GM21528 (cell line): ENCODE data around the gene KLHL12.
A peak's percentile ranks its signal among the peaks of the same experiment; 100 is the strongest.

ENCODE experiments used
- ATAC-seq: cut with Tn5 transposase; IDR thresholded peaks from one replicate; pipeline ENCODE4 v1.9.1; 2021; ENCODE audit warnings: mild to moderate bottlenecking, moderate library complexity; ENCODE audit not compliant: unreplicated experiment, low FRiP score

Gene KLHL12

GRCh38 chr1:202888531-202889360 is 38.3 kb downstream of the KLHL12 start, which contains the start of gene RABIF:
Gene RABIF, minus strand, starts transcription at chr1:202889149. Its CDS starts 51 bp downstream, at chr1:202889098.
- peak; percentile 90 for ATAC-seq

DNA sequence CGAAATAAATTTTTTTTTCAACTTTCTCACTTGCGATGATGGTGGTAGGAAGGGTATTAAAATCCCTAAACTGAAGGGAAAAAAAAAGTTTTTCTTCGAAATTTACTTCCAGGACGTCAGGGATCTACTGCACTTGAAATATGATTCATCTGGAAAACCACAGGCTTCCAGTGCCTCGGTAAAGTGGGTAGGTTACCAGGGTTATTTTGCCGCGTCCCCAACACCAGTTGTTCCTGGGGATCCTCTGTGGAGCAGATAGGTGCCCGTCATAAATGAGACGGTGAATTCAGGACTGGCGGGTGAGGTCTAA is 38.9 kb downstream of the KLHL12 start:
- ATAC-seq: no peak

GRCh38 chr1:202880961-202881460 is 46.0 kb downstream of the KLHL12 start:
- no peak for ATAC-seq

GRCh38 chr1:202880062-202880461 is 47.0 kb downstream of the KLHL12 start:
- ATAC-seq: no peak

GRCh38 chr1:202879128-202879527 is 47.9 kb downstream of the KLHL12 start:
- no peak for ATAC-seq

DNA sequence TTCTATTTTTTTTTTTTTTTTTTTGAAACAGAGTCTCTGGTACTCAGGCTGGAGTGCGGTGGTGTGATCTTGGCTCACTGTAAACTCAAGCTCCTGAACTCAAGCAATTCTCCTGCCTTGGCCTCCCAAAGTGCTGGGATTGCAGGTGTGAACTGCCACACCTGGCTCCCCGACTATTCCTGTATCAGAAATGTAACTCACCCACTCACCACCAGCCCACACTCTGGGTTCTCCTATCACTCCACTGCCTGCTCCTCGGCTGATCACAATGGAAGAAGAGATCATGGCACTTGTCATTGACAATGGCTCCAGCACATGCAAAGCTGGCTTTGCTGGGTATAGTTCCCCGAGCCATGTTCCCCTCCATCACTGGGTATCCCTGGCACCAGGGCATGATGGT is 54.0 kb downstream of the KLHL12 start:
- ATAC-seq: no peak

GRCh38 chr1:202871367-202871766 is 55.7 kb downstream of the KLHL12 start:
- no peak for ATAC-seq

GRCh38 chr1:202862679-202863560 is 64.1 kb downstream of the KLHL12 start:
- no peak for ATAC-seq

DNA sequence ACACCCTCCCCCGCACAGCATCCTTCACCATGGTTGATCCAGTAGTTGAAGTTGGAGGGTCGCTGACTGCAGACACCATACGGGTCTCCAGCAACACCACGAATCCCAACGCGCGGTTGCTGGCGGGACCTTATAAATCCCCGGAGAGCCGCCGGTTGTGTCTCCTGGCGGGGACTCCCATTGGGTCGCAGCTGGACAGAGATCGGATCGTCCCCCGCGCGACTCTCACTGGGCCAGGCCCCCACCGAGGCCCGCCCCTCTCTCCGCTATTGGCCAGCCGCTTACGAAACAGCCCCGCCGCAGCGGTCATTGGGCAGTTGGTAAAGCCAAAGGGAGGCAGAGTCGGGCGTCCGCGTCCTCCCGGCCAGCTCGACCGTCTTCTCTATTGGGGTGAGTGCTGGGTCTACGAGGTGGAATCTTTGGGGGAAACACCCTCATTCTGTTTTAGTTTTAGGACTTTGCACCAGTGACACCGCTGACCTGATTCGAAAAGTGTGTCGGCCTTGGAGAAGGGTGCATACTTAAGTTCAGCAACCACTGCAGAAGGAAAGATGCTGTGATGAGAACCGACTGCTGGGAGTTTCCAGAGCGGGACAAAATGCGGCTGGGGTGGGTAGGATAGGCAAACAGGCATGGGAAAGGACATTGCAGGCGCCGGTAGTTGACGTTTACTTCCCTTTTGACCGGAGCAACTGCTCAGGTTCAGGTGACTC is 65.5 kb downstream of the KLHL12 start:
- peak; percentile 69 for ATAC-seq

DNA sequence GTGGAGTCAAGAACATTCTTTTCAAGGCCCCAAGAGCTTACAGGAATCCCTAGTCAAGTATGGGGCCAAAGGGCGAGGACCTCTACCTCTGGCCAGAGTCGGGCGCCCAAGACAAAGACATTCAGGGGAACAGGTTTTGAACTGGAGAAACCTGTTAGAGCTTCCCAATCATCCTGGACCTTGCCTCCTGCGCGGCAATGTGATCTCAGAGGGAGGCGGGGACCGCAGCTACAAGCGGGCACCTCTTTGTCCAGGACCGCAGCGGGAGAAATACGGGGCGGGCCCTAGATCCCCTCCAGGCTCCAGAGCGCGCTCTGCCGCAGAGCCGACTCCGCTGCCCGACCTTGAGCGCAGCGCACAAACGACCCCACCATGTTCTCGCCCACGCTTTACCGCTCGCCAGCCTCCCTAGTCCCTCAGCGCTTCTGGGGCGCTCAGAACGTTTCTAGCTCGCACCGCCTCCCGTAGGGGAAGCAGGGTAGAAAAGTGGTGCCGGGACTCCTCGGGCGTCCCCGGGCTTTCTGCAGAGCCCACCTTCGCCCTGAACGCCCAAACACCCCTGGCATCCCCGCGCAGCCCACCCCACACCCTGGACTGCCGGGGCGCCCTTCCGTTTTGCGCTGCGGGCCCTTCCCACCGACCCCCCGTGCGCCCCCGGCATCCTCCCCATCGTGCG is 66.2 kb downstream of the KLHL12 start:
- no peak for ATAC-seq

- ATAC-seq: no peak
Measured at GRCh38 chr1:202858789-202859414, 68.1 kb downstream of the KLHL12 start.

DNA sequence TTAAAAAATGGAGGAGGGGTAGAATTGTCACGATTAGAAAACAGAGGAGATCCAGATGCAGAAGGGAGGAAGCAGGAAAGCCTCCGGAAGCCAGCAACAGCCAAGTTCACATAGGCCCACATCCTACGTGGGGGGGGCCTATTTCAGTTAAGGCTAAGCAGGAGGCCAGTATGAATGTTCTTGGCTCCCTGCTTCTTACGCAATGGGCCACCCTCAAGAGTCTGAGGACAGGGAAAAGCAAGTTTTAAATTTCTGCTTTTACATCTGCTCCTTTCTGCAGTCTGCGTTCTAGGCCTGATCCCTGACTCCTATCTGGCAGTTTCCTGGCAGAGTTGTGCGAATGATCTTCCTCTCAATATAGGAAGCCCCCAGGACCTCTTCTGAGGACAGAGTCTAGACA is 68.7 kb downstream of the KLHL12 start:
- ATAC-seq: no peak

DNA sequence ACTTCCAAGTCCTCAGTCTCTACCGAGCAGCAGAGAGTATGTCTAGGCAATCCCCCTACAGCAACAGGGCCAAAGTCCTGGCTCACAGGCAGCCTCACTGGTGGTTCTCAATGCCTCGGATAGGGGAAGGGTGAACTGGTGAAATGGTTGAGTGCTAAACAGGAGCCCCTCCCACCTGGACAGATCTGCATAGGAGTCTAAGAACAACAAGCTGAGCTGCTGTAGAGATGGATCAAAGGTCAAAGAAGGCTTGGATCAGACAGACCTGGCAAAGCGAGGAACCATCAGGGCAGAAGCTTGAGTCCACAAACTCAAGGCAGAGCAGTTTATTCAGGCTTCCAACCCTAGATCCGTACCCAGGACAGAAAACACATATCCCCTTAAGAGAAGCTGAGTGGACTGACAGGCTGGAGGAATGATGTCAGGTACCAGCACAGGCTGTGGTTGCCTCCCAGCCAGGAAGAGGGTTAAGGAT is 69.9 kb downstream of the KLHL12 start:
- no peak for ATAC-seq

DNA sequence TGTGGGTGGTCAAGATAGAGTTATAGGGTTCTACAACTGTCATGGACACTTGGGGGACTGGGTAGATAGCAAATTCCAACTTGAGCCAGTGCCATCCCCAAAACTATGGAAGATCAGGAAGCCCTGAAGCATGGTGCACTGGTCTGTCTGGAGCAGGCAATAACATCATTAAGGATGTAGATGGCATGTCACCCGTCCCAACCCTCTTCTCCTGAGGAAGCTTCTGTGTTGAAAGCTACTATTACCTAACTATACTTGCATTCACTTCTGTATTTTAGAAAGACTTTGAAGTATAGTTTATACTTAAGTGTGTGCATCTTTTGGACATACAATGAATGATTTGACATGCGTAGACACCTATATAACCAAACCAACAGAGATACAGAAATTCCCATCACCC is 71.0 kb downstream of the KLHL12 start:
- no peak for ATAC-seq

DNA sequence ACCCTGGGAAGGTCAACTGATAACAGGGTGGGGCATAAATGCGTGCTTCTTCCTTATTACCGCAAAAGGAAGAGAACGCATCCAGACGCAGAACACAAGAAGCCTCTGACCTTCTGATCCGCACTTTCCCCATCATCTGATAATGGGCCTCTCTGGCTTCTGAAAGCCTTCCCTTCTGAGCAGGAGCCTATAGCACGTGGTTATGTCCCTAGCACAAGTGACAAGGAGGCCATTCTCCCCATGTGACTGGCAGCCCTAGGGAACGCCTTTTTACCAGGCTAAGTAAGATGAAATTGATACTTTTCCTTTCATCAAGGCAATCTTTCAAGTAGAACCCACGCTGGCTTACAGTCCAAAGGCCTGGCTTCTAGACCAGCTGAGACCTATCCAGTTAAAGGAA is 72.2 kb downstream of the KLHL12 start:
- no peak for ATAC-seq

GRCh38 chr1:202852163-202852904 is 74.7 kb downstream of the KLHL12 start:
- ATAC-seq: no peak

GRCh38 chr1:202850593-202851362 is 76.3 kb downstream of the KLHL12 start:
- ATAC-seq: no peak

- peak; percentile 64 for ATAC-seq
Measured at GRCh38 chr1:202848191-202848542, 78.9 kb downstream of the KLHL12 start.
